ENCODE data around the gene KDM1B.
"Not testable (repeated sequence)": the region's sequence is repeated elsewhere in the genome, so short reads cannot be mapped to it uniquely, and the experiment has no call there.

The KDM1B gene

DNA sequence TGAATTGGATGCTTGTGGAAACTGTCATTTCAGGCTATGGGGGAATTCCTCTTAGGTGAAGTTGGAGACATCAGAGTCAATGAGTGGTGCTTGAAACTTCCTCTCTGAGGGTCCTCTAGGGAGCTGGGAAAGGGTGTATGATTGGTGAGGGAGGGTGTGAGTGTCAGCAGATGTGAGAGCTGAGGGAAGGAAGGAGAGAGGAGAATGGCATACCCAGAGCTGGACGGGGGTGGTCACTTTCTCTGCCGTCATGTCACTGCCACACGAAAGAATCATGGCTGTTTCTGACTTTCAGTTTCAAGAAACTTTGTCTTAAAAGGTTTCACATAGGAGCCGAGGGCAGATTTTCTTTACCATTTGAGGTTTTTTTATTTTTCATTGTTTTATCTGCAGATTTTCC, 58.8 kb downstream of the KDM1B start:
- TF ChIP-seq CTCF (IDR thresholded peaks at IDR 0.05): no peak
- no peak for TF ChIP-seq ZFX (IDR thresholded peaks at IDR 0.05; ENCODE audit: borderline replicate concordance)
- no peak overlapping the region for H3K27ac ChIP-seq

- H3K27ac ChIP-seq: no peak overlapping the region
- no peak for TF ChIP-seq CTCF (IDR thresholded peaks at IDR 0.05)
- TF ChIP-seq ZFX (IDR thresholded peaks at IDR 0.05; ENCODE audit: borderline replicate concordance): no peak
Measured at GRCh38 chr6:18215436-18215835, 60.2 kb downstream of the KDM1B start.

GRCh38 chr6:18216411-18216810, 61.2 kb downstream of the KDM1B start:
- TF ChIP-seq ZFX (IDR thresholded peaks at IDR 0.05; ENCODE audit: borderline replicate concordance) (no peak), CTCF (IDR thresholded peaks at IDR 0.05) (no peak)
- no peak overlapping the region for H3K27ac ChIP-seq

- no peak for TF ChIP-seq ZFX (IDR thresholded peaks at IDR 0.05; ENCODE audit: borderline replicate concordance)
- TF ChIP-seq CTCF (IDR thresholded peaks at IDR 0.05): no peak
- H3K27ac ChIP-seq: no peak overlapping the region
Measured at GRCh38 chr6:18218233-18218632, 63.0 kb downstream of the KDM1B start.

DNA sequence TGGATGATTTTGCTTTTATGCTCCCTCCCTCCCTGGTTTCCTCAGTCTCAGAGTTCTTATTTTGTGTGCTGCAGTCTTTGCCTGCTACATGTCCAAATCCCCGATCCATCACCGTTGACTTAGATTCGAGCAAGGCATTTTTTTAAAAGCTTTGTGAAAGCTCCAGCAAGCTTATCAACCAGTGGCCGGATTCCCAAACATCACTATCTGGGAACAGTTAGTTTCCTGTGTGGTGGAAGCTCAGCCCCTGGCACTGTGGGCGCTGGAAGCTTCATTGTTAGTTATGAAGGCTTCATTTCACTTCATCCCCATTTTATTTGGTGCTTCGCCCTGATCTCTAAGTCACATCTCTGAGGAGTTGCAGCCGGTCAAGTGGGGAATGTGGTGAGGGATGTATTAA, 64.4 kb downstream of the KDM1B start:
- TF ChIP-seq ZFX (IDR thresholded peaks at IDR 0.05; ENCODE audit: borderline replicate concordance) (no peak), CTCF (IDR thresholded peaks at IDR 0.05) (no peak)
- H3K27ac ChIP-seq: 0 out of 2 replicates have a peak overlapping the region, but pooled peaks have one; percentile 16

DNA sequence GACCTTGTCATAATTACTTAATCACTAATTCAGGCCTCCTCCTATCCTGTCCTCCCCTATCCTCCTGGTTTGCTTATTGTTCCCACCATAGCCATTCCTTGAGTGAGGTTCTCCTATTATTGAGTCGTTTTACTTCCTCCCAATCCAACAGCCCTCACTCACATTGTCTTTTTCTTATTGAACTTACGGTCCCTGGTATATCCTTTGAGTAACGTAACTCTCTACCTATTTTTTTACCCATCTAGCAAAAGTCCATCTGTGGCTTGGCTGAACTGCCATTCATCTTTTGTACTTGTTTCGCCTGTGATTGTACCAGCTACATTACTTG, 66.0 kb downstream of the KDM1B start:
- no peak overlapping the region for H3K27ac ChIP-seq
- no peak for TF ChIP-seq CTCF (IDR thresholded peaks at IDR 0.05)
- no peak for TF ChIP-seq ZFX (IDR thresholded peaks at IDR 0.05; ENCODE audit: borderline replicate concordance)

DNA sequence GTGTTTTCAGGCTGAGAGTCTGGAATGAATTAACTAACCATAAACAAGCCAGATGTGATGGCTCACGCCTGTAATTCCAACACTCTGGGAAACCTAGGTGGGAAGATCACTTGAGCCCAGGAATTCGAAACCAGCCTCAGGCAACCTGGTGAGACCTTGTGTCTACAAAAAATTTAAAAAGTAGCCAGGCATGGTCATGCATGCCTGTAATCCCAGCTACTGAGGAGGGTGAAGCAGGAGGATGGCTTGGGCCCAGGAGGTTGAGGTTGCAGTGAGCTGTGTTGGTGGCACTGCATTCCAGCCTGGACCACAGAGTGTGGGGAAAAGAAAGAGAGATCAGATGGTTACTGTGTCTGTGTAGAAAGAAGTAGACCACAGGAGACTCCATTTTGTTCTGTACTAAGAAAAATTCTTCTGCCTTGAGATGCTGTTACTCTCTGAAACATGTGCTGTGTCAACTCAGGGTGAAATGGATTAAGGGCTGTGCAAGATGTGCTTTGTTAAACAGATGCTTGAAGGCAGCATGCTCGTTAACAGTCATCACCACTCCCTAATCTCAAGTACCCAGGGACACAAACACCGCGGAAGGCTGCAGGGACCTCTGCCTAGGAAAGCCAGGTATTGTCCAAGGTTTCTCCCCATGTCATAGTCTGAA, 71.4 kb downstream of the KDM1B start:
- not testable (repeated sequence) for H3K27ac ChIP-seq

GRCh38 chr6:18227166-18227565, 71.9 kb downstream of the KDM1B start:
- not testable (repeated sequence) for H3K27ac ChIP-seq

DNA sequence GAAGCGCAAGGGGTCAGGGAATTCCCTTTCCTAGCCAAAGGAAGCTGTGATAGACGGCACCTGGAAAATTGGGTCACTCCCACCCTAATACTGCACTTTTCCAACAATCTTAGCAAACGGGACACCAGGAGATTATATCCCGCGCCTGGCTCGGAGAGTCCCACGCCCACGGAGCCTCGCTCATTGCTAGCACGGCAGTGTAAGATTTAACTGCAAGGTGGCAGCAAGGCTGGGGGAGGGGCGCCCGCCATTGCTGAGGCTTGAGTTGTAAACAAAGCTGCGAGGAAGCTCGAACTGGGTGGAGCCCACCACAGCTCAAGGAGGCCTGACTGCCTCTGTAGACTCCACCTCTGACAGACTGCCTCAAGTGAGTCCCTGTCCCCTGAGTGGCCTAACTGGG, 73.4 kb downstream of the KDM1B start:
- not testable (repeated sequence) for H3K27ac ChIP-seq

- H3K27ac ChIP-seq: not testable (repeated sequence)
Measured at GRCh38 chr6:18231856-18232255, 76.6 kb downstream of the KDM1B start.

DNA sequence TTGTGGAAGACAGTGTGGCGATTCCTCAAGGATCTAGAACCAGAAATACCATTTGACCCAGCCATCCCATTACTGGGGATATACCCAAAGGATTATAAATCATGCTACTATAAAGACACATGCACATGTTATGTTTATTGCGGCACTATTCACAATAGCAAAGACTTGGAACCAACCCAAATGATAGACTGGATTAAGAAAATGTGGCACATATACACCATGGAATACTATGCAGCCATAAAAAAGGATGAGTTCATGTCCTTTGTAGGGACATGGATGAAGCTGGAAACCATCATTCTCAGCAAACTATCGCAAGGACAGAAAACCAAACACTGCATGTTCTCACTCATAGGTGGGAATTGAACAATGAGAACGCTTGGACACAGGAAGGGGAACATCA, 78.5 kb downstream of the KDM1B start:
- not testable (repeated sequence) for H3K27ac ChIP-seq

Data from 22Rv1 (cell line).